Stimulated activated CD4-positive, alpha-beta T cell treated with anti-CD3 and anti-CD28 coated beads, Interleukin-15, amount 100 ng/mL, for 1 hour (primary cell): Measurements from ENCODE around the gene RPUSD2.
A peak's percentile ranks its signal among the peaks of the same experiment; 100 is the strongest.
"Not testable (repeated sequence)": the region's sequence is repeated elsewhere in the genome, so short reads cannot be mapped to it uniquely, and the experiment has no call there.

ENCODE experiments used
- DNase-seq, 2 donors: peaks; one replicate each; pipeline ENCODE4 v3.0.0-alpha.2; 2020; ENCODE audit warnings: low read depth in 1 of 2, low spot score in 1 of 2

The RPUSD2 gene

DNA sequence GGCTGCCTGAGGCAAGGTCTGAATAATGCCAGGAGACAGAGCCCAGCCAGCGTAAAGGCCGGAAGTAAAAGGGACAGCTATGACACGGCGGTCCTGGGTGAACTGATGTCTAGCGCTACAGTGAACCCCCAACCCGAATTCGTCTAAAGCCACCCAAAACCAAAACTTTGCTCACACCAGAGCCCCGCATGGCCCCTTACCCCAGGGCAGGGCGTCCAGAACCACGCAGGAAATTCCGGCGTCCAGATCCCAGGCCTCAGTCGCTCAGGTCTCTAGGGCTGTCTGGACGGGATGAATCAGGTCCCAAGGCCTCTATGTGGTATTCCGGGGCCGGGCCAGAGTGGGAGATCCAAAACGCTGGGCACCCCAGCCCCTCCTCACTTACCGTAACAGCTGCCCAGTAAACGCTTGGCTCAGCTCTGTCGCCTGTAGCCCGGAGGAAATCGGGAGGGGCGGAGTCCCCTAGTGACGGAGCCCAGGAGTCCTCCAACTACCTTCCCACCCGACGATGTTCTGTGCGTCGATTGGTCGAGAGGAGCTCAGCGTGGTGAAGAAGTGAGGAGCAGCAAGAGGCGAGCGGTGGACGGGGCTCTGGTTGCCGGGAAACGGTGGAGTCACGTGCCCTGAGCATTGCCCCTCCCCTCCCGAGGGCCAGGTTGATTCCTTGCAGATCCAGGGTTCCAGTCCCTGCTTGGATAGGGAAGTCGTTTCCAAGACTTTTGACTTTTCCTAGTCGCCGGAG lies 4.3 kb upstream of the RPUSD2 start, which contains the start of gene CCDC32:
CCDC32 (minus strand) TSS at position 452 of the 742 bp plus-strand sequence. CDS start 2,027 bp downstream, outside the sequence.
- DNase-seq = peak; percentile 83

DNA sequence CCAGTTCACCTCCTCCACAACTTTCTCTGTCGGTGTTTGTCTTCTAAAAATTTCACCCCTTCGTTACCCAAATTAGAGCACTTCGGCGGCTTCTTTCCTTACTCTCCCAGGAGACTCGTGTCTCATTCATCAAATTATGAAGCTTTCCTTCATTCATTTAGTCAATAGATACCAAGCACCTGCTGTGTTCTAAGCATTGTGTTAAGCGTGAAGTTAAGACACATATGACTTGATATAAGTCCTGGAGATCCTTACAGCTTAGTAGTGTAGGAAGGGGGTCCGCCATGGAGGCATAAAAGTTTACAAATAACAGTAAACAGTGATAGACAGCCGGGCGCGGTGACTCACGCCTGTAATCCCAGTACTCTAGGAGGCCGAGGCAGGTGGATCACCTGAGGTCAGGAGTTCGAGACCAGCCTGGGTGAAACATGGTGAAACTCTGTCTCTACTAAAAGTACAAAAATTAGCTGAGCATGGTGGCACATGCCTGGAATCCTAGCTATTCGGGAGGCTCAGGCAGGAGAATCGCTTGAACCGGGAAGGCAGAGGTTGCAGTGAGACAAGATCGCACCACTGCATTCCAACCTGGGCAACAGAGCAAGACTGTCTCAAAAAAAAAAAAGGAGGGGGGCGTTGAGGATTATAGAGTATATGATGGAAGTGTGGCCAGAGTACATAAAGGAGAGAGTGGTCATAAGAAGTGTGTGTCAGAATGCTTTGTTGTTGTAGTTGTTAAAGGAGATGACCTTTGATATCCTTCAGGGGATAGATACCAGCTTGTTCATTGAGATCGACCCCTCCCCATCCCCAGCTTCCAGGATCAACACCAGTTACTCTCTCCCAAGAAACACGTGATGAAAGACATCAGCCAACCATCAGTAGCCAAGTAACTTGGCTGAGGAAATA lies 3.5 kb upstream of the RPUSD2 start:
- DNase-seq = no peak

DNA sequence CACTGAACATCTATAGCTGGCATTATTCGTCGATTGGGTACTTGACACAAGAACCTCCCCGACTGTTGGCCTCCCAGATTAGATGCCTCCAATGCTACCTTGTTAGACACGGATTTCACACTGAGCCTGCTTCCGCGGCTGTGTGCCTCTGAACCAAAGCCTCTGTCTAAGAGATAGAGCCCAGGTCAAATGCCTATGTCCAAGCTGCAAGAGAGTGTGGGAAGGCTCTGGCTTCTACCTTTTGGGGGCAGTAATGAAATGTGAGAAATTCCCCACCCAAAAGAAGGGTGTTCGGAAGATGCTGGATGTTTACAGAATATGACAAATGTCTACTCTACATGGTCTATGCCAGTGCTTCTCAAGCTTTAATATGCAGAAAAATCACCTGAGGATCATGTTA lies 2.0 kb upstream of the RPUSD2 start:
- no peak for DNase-seq

DNA sequence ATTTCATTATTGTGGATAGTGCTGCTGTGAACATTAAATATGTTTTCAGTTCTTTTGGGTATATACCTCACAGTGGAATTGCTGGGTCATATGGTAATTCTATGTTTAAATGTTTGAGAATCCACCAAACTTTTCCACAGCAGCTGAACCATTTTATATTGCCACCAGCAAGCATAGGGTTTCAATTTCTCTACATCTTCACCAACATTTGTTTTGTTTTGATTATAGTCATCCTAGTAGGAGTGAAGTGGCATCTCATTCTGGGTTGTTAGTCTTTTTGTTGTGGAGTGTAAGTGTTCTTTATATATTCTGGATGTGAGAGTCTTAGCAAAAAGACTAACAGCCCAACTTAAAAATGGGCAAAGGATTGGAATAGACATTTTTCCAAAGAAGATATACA lies 6.0 kb downstream of the RPUSD2 start:
- DNase-seq = no peak

DNA sequence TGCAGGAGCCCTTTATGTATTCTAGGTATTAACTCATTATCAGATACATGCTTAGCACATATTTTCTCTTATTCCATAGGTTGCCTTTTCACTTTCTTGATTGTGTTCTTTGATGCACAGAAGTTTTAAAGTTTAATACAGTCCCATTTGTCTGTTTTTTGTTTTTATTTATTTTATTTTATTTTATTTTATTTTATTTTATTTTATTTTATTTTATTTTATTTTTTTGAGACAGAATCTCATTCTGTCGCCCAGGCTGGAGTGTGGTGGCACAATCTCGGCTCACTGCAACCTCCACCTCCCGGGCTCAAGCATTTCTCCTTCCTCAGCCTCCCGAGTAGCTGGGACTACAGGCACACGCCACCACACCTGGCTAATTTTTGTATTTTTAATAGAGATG lies 7.8 kb downstream of the RPUSD2 start:
- DNase-seq = not testable (repeated sequence)

DNA sequence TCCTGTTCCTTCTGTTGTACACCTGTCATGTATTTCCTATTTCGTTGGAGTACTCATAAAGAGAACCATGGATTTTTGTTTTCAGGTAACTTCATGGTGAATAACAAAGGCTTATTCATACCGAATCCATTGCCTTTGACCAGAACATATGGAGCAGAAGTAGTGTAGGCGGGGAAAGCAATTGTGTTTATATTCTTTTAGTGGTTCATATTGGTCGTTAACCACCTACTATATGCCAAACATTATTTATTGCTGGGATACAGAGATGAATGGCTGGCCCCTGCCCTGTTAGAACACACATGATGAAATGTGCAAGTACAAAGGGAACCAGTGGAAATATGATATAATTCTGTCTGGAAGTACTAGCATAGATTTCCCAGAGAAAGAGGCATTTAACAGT lies 9.8 kb downstream of the RPUSD2 start:
- DNase-seq = no peak

DNA sequence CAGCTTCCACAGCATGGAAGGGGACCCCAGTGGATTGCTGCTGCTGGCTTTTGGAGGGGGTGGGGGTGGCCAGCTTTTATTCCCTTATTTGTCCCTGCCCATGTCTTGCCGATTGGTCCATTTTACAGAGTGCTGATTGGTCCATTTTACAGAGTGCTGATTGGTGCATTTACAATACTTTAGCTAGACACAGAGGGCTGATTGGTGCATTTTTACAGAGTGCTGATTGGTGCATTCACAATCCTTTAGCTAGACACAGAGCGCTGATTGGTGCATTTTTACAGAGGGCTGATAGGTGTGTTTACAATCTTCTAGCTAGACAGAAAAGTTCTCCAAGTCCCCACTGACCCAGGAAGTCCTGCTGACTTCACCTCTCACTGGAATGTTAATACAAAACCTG lies 12.7 kb downstream of the RPUSD2 start:
- not testable (repeated sequence) for DNase-seq

DNA sequence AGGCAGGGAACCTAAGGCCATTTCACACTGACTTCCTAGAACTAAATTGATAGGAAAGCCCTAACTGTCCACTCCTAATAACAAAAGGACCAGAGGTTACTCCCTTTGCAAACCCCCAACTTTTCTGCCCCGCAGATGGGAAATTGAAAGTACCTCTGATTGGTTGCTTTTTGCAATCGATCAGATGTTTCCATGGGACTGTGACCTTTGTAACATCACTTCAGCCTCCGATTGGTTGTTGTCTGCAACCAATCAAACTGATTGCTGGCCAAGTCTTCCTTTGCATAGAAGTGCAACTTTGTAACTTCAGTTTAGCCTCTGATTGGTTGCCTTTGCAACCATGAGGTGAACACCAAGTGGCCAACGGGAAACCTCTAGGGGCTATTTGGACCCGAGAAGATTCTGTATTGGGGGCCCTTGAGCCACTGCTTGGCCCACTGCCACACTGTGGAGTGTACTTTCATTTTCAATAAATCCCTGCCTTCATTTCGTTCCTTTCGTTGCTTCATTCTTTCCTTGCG lies 13.7 kb downstream of the RPUSD2 start:
- no peak for DNase-seq

DNA sequence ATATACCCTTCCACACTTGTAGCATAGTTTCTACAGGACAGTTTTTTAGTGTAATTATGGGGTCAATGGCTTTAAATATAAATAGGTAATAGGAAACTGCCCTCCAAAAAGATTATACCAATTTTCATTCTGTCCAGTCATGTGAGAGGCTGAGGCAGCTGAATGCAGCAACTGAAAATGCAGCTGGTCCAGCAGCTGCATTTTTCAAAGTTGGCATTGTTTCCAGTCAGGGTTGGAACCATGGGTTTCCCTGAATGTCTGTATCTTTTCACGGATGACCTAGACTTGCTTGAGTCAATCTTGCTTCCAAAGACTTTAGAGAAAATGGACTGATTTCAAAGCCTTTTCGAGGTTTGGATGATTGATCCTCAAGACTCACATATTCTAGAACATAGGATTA lies 15.1 kb downstream of the RPUSD2 start:
- DNase-seq = no peak

DNA sequence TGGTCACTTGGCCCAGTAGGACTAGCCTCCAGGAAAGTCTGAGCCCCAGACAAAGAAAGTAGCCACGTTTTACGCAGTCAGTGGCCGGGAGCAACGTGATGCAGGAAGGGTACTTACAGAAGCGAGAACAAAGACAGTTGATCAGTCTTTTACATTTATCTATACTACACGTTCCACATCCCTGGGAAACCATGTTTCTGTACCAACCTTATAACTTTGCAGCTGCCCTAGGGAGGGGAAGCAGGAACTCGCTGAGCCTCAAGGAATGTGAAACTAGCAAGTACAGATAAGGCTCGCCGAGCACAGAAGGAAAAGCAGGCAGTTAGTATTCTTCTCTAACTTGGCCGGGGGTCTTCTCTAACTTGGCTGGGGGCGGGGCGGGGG lies 21.6 kb downstream of the RPUSD2 start:
- no peak for DNase-seq

DNA sequence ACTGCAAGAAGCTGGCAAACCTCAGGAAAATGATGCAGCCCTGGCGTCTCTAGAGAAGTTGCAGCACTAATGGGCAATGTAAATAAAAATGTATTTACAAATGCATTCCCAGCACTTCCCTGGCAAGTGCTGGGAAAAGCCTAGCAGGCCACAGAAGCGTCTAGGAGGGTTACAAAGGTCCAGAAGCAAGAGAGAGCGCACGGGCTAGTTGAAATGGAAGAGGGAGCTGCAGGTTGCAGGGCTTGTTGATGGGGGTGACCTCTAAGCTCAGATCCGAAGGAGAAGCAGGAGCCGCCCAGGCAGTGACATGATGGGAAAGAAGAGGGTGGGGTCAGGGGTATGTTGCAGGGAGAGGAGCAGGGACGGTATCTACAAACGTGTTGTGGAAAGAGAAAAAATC lies 22.3 kb downstream of the RPUSD2 start:
- no peak for DNase-seq

DNA sequence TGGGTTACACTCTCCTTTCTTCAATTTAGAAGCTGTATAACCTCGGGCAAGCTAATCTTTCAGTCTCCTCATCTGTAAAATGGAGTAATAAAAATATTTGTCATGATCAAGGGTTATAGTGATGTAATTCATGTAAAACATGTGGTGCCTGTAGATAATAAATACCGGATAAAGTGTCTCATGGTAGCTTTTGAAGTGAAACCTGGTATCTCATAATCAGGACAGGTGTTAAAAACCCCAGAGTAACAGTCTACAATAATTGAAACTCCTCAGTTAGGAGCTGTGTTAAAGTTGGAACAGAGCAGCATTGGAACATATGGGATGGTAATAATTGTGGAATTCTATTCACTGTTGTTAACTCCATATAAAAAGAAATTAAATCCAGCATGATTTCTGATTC lies 24.1 kb downstream of the RPUSD2 start:
- no peak for DNase-seq

DNA sequence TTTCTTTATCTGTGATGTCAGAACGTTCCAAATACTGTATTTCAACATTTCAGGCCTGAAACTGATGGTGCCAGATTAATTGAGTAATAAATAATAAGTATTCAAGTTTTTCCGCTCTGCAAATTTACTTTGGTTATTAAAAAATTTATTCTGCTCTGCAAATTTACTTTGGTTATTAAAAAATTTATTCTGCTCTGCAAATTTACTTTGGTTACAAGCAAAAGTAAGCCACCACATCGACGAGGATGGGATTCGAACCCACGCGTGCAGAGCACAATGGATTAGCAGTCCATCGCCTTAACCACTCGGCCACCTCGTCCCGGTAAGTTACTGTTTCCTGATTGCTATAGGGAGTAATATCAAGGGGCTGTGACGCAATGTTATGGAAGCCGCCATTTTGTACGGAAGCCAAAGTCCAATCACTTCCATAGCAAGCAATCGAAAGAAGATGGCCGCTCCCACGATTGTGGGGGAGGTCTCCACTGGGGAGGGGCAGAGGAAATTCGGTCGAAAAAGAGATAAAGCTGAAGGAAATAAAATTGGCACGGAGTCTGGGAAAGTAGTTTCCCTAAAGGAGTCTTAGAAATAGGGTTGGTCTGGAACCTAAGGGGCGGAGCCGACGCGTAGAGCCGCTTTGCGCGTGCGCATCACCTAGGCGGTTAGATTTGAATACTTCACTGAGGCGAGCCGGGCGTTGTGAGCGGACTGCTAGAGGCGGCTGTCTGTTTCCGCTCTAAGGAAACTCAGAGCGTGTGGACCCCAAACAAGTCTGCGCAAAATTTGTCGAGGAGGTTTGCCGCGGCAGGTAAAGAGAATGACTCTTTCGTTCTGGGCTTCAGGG lies 24.7 kb downstream of the RPUSD2 start, which contains the start of gene KNL1:
KNL1 (plus strand) TSS at position 662 of the 841 bp plus-strand sequence. CDS start 8,683 bp downstream, outside the sequence.
- DNase-seq = peak; percentile 71 to 73

DNA sequence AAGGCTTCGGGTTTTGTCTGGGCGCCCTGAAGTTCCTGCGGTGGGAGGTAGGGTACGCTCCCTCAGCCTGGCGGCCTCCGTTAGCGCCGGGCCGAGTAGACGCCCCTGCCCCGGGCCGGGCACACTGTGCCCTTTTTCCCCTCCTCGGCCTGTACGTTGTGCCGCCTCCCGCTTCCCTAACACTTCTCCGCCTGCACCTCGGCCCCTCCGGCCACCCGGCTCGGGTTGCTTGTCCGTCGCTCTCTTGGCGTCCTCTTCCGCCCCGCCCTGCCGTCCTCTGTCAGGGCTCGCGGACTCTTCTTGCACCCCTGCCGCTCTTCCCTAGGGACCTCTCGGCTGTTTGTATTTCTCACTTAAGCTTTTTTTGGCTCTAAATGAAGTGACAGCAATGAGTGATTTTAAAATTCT lies 25.3 kb downstream of the RPUSD2 start:
- DNase-seq = no peak

DNA sequence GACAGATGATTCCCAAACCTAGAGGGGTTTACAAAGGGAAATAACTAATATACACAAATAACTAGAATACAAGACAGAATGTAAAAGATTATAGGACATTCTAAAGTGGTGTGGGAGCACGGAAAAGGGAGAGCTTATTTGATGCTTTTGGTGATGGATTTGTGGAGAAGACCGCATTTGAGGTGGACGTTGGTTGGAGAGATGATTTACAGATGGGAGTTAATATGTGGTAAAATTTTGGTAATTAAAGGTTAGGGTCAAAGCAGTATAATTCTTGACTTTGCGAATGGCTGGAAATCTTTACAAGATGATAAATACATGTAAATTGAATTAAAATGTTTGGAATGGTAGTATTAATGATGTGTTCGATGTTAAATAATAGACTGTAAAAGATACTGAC lies 26.1 kb downstream of the RPUSD2 start:
- no peak for DNase-seq

DNA sequence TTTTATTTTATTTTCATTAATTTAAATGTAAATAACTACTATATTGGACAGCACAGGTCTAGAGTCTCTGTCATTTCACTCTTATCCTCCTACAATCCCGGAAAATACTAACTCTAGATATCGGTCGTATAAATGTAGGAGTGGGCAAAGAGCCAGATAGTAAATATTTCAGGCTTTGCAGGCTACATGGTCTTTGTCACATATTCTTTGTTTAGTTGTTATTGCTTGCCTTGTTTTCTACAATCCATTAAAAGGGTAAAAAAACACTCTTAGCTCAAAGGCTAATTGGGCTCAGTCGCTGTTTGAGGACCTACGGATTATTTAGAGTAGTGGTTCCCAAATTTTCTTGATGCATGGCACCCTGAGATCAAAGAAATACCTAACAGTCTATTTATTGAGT lies 26.7 kb downstream of the RPUSD2 start:
- DNase-seq = no peak

DNA sequence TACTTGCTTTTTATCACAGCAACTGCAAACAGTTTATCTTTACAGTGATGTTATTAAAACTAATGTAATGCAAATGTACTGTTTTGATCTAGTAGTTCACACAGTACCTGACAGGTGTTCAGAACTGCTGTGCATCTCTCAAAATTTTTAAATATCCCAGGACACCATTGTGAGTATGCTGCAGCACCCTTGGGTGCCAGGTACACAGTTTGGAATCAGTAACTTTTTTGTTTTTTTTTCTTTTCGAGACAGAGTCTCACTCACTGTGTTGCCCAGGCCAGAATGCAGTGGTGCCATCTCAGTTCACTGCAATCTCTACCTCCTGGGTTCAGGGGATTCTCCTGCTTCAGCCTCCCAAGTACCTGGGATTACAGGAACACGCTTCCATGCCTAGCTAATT lies 27.9 kb downstream of the RPUSD2 start:
- no peak for DNase-seq

DNA sequence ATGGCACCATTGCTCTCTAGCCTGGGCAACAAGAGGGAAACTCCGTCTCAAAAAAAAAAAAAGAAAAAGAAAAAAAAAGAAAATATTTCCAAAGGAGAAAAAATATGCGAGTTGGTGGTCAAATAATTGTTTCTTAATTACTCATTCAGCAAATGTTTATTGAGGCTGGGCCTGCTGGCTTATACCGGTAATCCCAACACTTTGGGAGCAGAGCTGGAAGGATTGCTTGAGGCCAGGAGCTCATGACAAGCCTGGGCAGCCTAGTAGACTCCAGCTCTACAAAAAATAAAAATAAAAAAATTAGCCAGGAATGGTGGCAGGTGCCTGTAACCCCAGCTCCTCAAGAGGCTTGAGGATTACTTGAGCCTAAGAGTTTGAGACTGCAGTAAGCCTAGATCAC lies 29.0 kb downstream of the RPUSD2 start:
- no peak for DNase-seq

DNA sequence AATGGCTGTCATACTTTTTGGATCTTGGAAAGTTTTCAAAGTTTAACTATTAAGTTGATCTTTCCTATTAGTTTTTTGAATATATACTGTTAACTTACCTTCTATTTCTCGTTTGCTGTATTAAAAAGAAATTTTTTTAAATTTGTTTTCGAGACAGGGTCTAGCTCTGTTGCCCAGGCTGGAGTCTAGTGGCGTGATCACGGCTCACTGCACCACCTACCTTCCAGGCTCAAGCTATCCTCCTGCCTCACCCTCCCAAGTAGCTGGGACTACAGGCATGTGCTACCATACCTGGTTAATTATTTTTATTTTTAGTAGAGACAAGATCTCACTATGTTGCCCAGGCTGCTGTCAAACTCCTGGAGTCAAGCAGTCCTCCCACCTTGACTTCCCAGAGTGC lies 29.6 kb downstream of the RPUSD2 start:
- no peak for DNase-seq

DNA sequence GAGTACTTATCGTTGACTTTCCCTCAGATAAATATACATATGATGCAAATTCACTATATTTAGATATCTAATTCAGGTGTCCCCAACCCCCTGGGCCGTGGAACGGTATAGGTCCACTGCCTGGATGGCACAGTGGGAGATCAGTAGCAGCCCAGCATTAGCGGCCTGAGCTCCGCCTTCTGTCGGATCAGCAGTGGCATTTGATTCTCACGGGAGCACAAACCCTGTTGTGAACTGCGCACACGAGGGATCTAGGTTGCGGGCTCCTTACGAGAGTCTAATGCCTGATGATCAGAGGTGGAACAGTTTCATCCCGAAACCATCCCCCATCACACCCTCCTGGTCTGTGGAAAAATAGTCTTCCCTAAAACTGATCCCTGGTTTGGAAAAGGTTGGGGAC lies 31.9 kb downstream of the RPUSD2 start:
- no peak for DNase-seq

DNA sequence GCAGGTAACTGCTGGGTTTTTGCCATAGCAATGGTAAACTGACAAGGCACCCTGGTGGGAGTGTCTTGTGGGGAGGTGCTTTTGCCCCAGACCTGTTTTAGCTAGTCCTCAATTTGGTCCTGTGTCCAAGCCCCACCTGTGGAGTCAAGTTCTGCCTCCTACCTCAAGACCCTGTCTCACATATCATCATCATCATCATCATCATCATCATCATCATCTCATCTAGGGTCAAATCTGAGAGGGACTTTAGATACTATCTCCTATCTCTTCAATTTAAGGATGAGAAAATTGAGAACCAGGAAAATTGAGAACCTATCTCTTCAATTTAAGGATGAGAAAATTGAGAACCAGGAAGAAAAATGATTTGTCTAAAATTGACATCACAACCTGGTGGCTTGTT lies 34.8 kb downstream of the RPUSD2 start:
- DNase-seq = no peak
